ENCODE results near the gene CFAP20DC. TPM values are rescaled to one million over a fixed set of nuclear protein-coding genes. Genes with fewer than 3 reads are reported as not detected.

Gene CFAP20DC
- total RNA-seq, 2 experiments from 2014 or later = 1.0 to 1.8 TPM

- Histone ChIP-seq H3K4me1 (ENCODE audit: insufficient read depth, low read length, poor library complexity, severe bottlenecking) (no peaks in the 10 kb centered on the region), H2AFZ (ENCODE audit: low read length) (no peak overlapping the region), H4K20me1 (ENCODE audit: insufficient read depth, low read length) (no peaks in the 10 kb centered on the region), H3K36me3 (ENCODE audit: insufficient read depth, low read length) (no peaks in the 10 kb centered on the region), H3K9me2 (ENCODE audit: insufficient read depth, low read length) (no peaks in the 10 kb centered on the region), H3K9me3 (ENCODE audit: low read length) (no peaks in the 10 kb centered on the region), H3K4me3 (ENCODE audit: low read depth, low read length, poor library complexity, severe bottlenecking) (no peak overlapping the region), H3K79me2 (ENCODE audit: insufficient read depth, low read depth, low read length) (no peaks in the 10 kb centered on the region), H3K4me2 (ENCODE audit: low read length) (no peak overlapping the region), H3K27ac (ENCODE audit: low read depth, low read length, poor library complexity, severe bottlenecking) (no peak overlapping the region)
- ChIA-PET POLR2A (no interaction called here), CTCF (ENCODE audit: unreplicated experiment) (no interaction called here)
- intact Hi-C loops (cut with micrococcal nuclease; ENCODE audit: unreplicated experiment) = no loop called here
- TF ChIP-seq CTCF (conservative IDR thresholded peaks at IDR 0.05; ENCODE audit: low read length) (no peak), EZH2phosphoT487 (IDR thresholded peaks at IDR 0.05; ENCODE audit: borderline replicate concordance, low read depth, low read length) (no peak)
- no TSS peak for BruUV-seq (replicated peaks)
- DNase-seq (ENCODE audit: low spot score) = no peak
These were observed 53.1 kb downstream of the CFAP20DC start for GRCh38 chr3:58996730-58997129.

GRCh38 chr3:58994746-58995330 lies 55.0 kb downstream of the CFAP20DC start:
- Histone ChIP-seq H3K4me1 (ENCODE audit: insufficient read depth, low read length, poor library complexity, severe bottlenecking) (no peaks in the 10 kb centered on the region), H3K27ac (ENCODE audit: low read depth, low read length, poor library complexity, severe bottlenecking) (no peak overlapping the region), H3K4me2 (ENCODE audit: low read length) (no peak overlapping the region), H3K36me3 (ENCODE audit: insufficient read depth, low read length) (no peaks in the 10 kb centered on the region), H3K4me3 (ENCODE audit: low read depth, low read length, poor library complexity, severe bottlenecking) (no peak overlapping the region), H3K79me2 (ENCODE audit: insufficient read depth, low read depth, low read length) (no peaks in the 10 kb centered on the region), H2AFZ (ENCODE audit: low read length) (no peak overlapping the region), H3K9me2 (ENCODE audit: insufficient read depth, low read length) (no peaks in the 10 kb centered on the region), H4K20me1 (ENCODE audit: insufficient read depth, low read length) (no peaks in the 10 kb centered on the region), H3K9me3 (ENCODE audit: low read length) (no peaks in the 10 kb centered on the region)
- CTCF ChIA-PET (ENCODE audit: unreplicated experiment) = no interaction called here
- intact Hi-C loops (cut with micrococcal nuclease; ENCODE audit: unreplicated experiment) = no loop called here
- peak; percentile 38 for DNase-seq (ENCODE audit: low spot score)
- POLR2A ChIA-PET = interaction anchor here (1.0 kb wide), 2 partner anchors 9 to 17 kb away, joined by 3 read pairs; no protein-coding TSS in a partner anchor
- BruUV-seq (replicated peaks) = no TSS peak
- no peak for TF ChIP-seq EZH2phosphoT487 (IDR thresholded peaks at IDR 0.05; ENCODE audit: borderline replicate concordance, low read depth, low read length)
- peak; percentile 82 for TF ChIP-seq CTCF (conservative IDR thresholded peaks at IDR 0.05; ENCODE audit: low read length)

GRCh38 chr3:58993547-58993946 lies 56.3 kb downstream of the CFAP20DC start:
- Histone ChIP-seq H3K9me2 (ENCODE audit: insufficient read depth, low read length) (no peaks in the 10 kb centered on the region), H3K4me1 (ENCODE audit: insufficient read depth, low read length, poor library complexity, severe bottlenecking) (no peaks in the 10 kb centered on the region), H3K27ac (ENCODE audit: low read depth, low read length, poor library complexity, severe bottlenecking) (no peak overlapping the region), H3K79me2 (ENCODE audit: insufficient read depth, low read depth, low read length) (no peaks in the 10 kb centered on the region), H3K9me3 (ENCODE audit: low read length) (no peaks in the 10 kb centered on the region), H2AFZ (ENCODE audit: low read length) (no peak overlapping the region), H3K4me3 (ENCODE audit: low read depth, low read length, poor library complexity, severe bottlenecking) (no peak overlapping the region), H3K4me2 (ENCODE audit: low read length) (no peak overlapping the region), H4K20me1 (ENCODE audit: insufficient read depth, low read length) (no peaks in the 10 kb centered on the region), H3K36me3 (ENCODE audit: insufficient read depth, low read length) (no peaks in the 10 kb centered on the region)
- ChIA-PET CTCF (ENCODE audit: unreplicated experiment) (no interaction called here), POLR2A (interaction anchor here (0.7 kb wide), 1 partner anchor 50 kb away, joined by 5 read pairs; no protein-coding TSS in a partner anchor)
- DNase-seq (ENCODE audit: low spot score) = no peak
- BruUV-seq (replicated peaks) = no TSS peak
- intact Hi-C loops (cut with micrococcal nuclease; ENCODE audit: unreplicated experiment) = no loop called here
- TF ChIP-seq EZH2phosphoT487 (IDR thresholded peaks at IDR 0.05; ENCODE audit: borderline replicate concordance, low read depth, low read length) (no peak), CTCF (conservative IDR thresholded peaks at IDR 0.05; ENCODE audit: low read length) (no peak)
